A673 (cell line): ENCODE measurements around the gene CPN2. TPM values are rescaled to one million over a fixed set of nuclear protein-coding genes. Genes with fewer than 3 reads are reported as not detected.
A peak's percentile ranks its signal among the peaks of the same experiment; 100 is the strongest.

Experiments used
- BruUV-seq: library from RNA; stranded (reverse); fragments of 400-500 nt; replicated peaks from 2 replicates; lab custom pipeline; 2021; lab: Mats Ljungman, UMichigan
- CTCF ChIA-PET: fragments of 300-600 bp; sonication (Branson Sonifier 250); formaldehyde crosslinking; loops from one replicate; lab custom pipeline; 2022; ENCODE audit warnings: antibody characterized with exemption; lab: Charles Lee
- POLR2A ChIA-PET: fragments of 300-600 bp; sonication (Branson Sonifier 250); formaldehyde crosslinking; loops from one replicate; lab custom pipeline; 2022; ENCODE audit warnings: antibody characterized with exemption; ENCODE audit not compliant: low non-redundant PET; lab: Charles Lee
- DNase-seq: peaks from one replicate; pipeline ENCODE4 v3.0.0-alpha.2; 2015; ENCODE audit warnings: low spot score
- H3K27ac ChIP-seq: fragments of 200-600 bp; sonication (generic); 2 replicates; pipeline ENCODE4 v1.5.1; 2016; ENCODE audit warnings: mixed run types, low read depth, mild to moderate bottlenecking, mixed read lengths, antibody characterized with exemption, low read length; ENCODE audit not compliant: poor library complexity, severe bottlenecking
- H3K27me3 ChIP-seq: fragments of 200-600 bp; sonication (generic); replicated peaks from 2 replicates; pipeline ENCODE4 v1.6.1; 2017; ENCODE audit warnings: mixed run types, low read depth, mild to moderate bottlenecking, mixed read lengths, antibody characterized with exemption, low read length; ENCODE audit not compliant: insufficient read depth, poor library complexity
- H3K36me3 ChIP-seq: fragments of 200-600 bp; sonication (generic); 2 replicates; pipeline ENCODE4 v1.6.1; 2016; ENCODE audit warnings: mixed run types, mild to moderate bottlenecking, mixed read lengths, antibody characterized with exemption, low read length; ENCODE audit not compliant: insufficient read depth, poor library complexity, severe bottlenecking
- H3K4me1 ChIP-seq: fragments of 200-600 bp; sonication (generic); 2 replicates; pipeline ENCODE4 v1.6.1; 2017; ENCODE audit warnings: mixed run types, mild to moderate bottlenecking, mixed read lengths, antibody characterized with exemption, low read length; ENCODE audit not compliant: insufficient read depth, poor library complexity, severe bottlenecking
- H3K4me3 ChIP-seq: fragments of 200-600 bp; sonication (generic); 2 replicates; pipeline ENCODE4 v1.5.1; 2016; ENCODE audit warnings: low read depth, mixed run types, mild to moderate bottlenecking, mixed read lengths, low read length; ENCODE audit not compliant: poor library complexity, severe bottlenecking
- H3K9me3 ChIP-seq: fragments of 200-600 bp; sonication (generic); 2 replicates; pipeline ENCODE4 v1.6.1; 2016; ENCODE audit warnings: mixed run types, low read depth, mild to moderate bottlenecking, mixed read lengths, antibody characterized with exemption, low read length; ENCODE audit not compliant: poor library complexity, severe bottlenecking
- EZH2 ChIP-seq: fragments of 200-600 bp; sonication (generic); IDR thresholded peaks from 2 replicates; pipeline ENCODE4 v1.6.1; 2017; ENCODE audit warnings: borderline replicate concordance, low read depth, mild to moderate bottlenecking, mixed read lengths, antibody characterized with exemption, low read length; ENCODE audit not compliant: poor library complexity, severe bottlenecking
- intact Hi-C: fragments of 100-400 bp; cut with micrococcal nuclease; formaldehyde crosslinking; loops from one replicate; pipeline ENCODE4 v1.10.0; 2022; ENCODE audit not compliant: unreplicated experiment
- total RNA-seq: library from RNA; stranded (reverse); gene quantifications from 2 replicates; pipeline ENCODE4 v1.2.3, GENCODE V29; 2021
- TF ChIP-seq, protein P1 (sequence below): fragments of 300-800, 200-600 bp; sonication (generic); conservative IDR thresholded peaks from 2 replicates; pipeline ENCODE4 v1.5.1; 2017; ENCODE audit warnings: low read depth, mild to moderate bottlenecking, antibody characterized with exemption, low read length, moderate library complexity, mixed read lengths

CPN2 gene
- total RNA-seq, 1 experiment from 2014 or later = not detected

DNA sequence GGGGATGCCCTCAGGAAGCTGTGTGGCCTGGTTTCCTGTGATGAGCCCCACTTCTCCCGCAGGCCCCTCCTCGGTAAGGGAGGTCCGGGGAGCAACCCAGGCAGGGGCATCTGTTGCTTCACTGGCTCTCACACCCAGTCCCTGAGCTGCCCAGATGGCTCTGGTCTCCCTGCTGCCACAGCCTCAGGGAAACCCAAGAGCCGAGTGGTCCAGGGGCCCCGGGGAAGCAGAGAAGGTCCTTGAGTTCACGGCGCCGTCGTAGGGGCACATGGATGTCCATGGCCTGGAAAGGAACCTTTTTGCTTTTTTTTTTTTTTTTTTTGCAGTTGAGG is 31.7 kb upstream of the CPN2 start:
- Histone ChIP-seq H3K27me3 (no peaks in the 10 kb centered on the region), H3K36me3 (no peaks in the 10 kb centered on the region), H3K27ac (no peak overlapping the region), H3K4me3 (no peak overlapping the region), H3K4me1 (peaks cover 6% of the 10 kb centered on the region), H3K9me3 (no peaks in the 10 kb centered on the region)
- TF ChIP-seq, protein P1, sequence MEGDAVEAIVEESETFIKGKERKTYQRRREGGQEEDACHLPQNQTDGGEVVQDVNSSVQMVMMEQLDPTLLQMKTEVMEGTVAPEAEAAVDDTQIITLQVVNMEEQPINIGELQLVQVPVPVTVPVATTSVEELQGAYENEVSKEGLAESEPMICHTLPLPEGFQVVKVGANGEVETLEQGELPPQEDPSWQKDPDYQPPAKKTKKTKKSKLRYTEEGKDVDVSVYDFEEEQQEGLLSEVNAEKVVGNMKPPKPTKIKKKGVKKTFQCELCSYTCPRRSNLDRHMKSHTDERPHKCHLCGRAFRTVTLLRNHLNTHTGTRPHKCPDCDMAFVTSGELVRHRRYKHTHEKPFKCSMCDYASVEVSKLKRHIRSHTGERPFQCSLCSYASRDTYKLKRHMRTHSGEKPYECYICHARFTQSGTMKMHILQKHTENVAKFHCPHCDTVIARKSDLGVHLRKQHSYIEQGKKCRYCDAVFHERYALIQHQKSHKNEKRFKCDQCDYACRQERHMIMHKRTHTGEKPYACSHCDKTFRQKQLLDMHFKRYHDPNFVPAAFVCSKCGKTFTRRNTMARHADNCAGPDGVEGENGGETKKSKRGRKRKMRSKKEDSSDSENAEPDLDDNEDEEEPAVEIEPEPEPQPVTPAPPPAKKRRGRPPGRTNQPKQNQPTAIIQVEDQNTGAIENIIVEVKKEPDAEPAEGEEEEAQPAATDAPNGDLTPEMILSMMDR = no peak
- TF ChIP-seq EZH2 = no peak
- no TSS peak for BruUV-seq
- no peak for DNase-seq
- intact Hi-C loops = no loop called here
- POLR2A ChIA-PET = no interaction called here
- CTCF ChIA-PET = no interaction called here

DNA sequence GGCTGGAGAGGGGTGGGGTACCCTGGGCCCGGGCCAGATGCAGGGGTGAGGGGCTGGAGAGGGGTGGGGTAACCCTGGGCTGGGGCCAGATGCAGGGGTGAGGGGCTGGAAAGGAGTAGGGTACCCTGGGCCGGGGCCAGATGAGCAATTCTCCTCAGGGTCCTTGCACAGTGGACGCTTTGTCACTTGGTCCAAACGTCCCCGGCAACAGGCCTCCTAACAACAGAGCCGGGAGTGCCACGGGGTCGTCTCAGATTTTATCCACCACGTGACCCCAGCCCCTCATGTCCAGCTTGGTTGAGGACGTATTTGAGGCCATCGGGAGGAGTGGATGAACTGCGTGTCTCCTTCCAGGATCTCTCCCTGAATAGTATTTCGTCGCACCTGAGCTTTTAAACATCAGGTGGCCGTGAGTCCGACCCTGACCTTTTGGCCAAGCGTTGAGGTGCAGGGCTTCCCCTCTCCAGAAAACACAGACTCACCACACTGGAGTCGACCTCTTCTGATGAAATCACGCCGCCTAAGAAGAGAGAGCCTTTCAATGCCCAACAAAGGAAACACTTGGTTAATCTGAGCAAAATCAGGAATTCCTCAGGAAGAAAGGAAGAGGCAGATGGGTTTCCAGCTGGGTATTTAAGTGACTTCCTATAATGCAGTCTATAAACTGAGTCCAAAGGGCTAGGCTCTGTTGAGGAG is 31.2 kb upstream of the CPN2 start:
- H3K27me3 ChIP-seq = no peaks in the 10 kb centered on the region
- ChIA-PET POLR2A (no interaction called here), CTCF (no interaction called here)
- peaks cover 6% of the 10 kb centered on the region for H3K4me1 ChIP-seq
- peak overlapping the region; percentile 0 for H3K27ac ChIP-seq
- no peak overlapping the region for H3K4me3 ChIP-seq
- TF ChIP-seq EZH2 = no peak
- TF ChIP-seq, protein P1 = no peak
- no TSS peak for BruUV-seq
- H3K9me3 ChIP-seq = no peaks in the 10 kb centered on the region
- intact Hi-C loops = no loop called here
- H3K36me3 ChIP-seq = no peaks in the 10 kb centered on the region
- DNase-seq = no peak

DNA sequence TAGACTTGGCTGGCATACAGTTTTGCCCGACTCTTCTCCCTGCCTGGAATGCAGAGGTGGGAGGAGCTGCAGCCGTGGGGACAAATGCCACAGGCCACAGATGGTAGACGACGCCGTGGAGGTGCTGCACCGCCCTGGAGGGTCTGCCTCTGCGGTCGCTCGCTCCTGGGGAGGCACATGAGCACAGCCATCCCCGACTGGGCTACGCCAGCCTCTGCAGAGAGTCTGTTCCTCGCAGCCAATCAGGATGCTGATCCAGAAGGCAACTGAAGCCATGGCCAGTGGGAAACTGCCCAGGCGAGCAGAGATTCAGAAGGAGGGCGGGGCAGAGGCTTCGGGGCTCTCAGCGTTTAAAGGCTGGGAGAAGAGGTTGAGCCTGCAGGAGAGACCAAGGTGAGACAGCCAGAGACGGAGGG is 30.3 kb upstream of the CPN2 start:
- DNase-seq = no peak
- CTCF ChIA-PET = no interaction called here
- TF ChIP-seq, protein P1 = no peak
- no peak for TF ChIP-seq EZH2

More for the DNA sequence above, 30.3 kb upstream of the CPN2 start:
- no peak overlapping the region for H3K4me3 ChIP-seq
- H3K4me1 ChIP-seq = peaks cover 6% of the 10 kb centered on the region
- BruUV-seq = no TSS peak
- intact Hi-C loops = no loop called here
- no peaks in the 10 kb centered on the region for H3K27me3 ChIP-seq
- H3K9me3 ChIP-seq = no peaks in the 10 kb centered on the region
- no peak overlapping the region for H3K27ac ChIP-seq
- H3K36me3 ChIP-seq = no peaks in the 10 kb centered on the region
- POLR2A ChIA-PET = no interaction called here
